ENCODE measurements around the gene IL10. TPM values are rescaled to one million over a fixed set of nuclear protein-coding genes. Genes with fewer than 3 reads are reported as not detected.

The IL10 gene
- total RNA-seq, 4 donors from 2014 or later: 0.26 to 0.61 (median 0.34) TPM

GRCh38 chr1:206812471-206812870 is 40.2 kb upstream of the IL10 start:
- no peak for DNase-seq
- no peak overlapping the region for H3K4me3 ChIP-seq
- TF ChIP-seq, protein P1, sequence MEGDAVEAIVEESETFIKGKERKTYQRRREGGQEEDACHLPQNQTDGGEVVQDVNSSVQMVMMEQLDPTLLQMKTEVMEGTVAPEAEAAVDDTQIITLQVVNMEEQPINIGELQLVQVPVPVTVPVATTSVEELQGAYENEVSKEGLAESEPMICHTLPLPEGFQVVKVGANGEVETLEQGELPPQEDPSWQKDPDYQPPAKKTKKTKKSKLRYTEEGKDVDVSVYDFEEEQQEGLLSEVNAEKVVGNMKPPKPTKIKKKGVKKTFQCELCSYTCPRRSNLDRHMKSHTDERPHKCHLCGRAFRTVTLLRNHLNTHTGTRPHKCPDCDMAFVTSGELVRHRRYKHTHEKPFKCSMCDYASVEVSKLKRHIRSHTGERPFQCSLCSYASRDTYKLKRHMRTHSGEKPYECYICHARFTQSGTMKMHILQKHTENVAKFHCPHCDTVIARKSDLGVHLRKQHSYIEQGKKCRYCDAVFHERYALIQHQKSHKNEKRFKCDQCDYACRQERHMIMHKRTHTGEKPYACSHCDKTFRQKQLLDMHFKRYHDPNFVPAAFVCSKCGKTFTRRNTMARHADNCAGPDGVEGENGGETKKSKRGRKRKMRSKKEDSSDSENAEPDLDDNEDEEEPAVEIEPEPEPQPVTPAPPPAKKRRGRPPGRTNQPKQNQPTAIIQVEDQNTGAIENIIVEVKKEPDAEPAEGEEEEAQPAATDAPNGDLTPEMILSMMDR (IDR thresholded peaks at IDR 0.05 in 4 of 5, conservative IDR thresholded peaks at IDR 0.05 in 1 of 5): no peak
- TF ChIP-seq POLR2A (IDR thresholded peaks at IDR 0.05): no peak
- H3K4me1 ChIP-seq: peaks cover 0 to 4% of the 10 kb centered on the region in 2 donors
- ATAC-seq: no peak
- no peaks in the 10 kb centered on the region for H3K9me3 ChIP-seq
- in situ Hi-C loops (cut with MboI; ENCODE audit: low sequenced_read_pairs in 4 of 4): loop anchor here (10.0 to 25.0 kb wide), 4 partner anchors 78 to 178 kb away; partner anchors contain the start of gene DYRK3 (in 2 of the 4)
- H3K27ac ChIP-seq: no peak overlapping the region
- intact Hi-C loops (cut with DNase I; ENCODE audit: low total_unique reads): no loop called here
- no peaks in the 10 kb centered on the region for H3K27me3 ChIP-seq
- H3K36me3 ChIP-seq: no peaks in the 10 kb centered on the region

DNA sequence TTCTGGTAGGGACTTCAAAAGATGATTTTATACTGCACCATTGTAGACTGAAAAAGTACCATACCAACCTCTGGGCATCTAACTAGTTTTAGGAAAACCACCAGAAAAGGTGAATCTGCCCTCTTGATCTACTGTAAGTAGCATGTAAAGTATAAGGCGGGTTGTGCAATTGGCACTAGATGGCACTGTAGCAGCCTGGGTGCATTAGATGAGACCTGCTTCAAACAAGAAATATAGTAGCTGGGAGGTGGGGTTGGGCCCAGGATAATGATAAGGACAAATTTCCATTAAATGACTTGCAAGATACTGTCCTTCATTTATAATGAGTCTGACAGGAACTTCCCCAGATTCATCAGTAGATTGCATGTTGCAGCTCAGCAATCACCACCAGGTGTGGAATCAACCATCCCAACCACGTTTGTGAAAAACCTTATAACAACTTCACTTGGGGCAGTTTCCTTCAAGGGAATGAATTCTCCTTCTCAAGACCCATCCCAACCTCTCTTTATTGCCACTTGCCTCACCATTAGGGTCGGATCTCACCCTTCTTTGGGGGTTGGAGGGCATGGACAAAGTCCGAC is 37.3 kb upstream of the IL10 start:
- Histone ChIP-seq H3K27ac (no peak overlapping the region), H3K27me3 (no peaks in the 10 kb centered on the region), H3K4me1 (no peaks in the 10 kb centered on the region), H3K4me3 (no peak overlapping the region), H3K9me3 (no peaks in the 10 kb centered on the region), H3K36me3 (no peaks in the 10 kb centered on the region)
- no peak for TF ChIP-seq POLR2A (IDR thresholded peaks at IDR 0.05)
- TF ChIP-seq, protein P1 (IDR thresholded peaks at IDR 0.05 in 4 of 5, conservative IDR thresholded peaks at IDR 0.05 in 1 of 5): peak in 1 of 5 experiments; percentile 23
- in situ Hi-C loops (cut with MboI; ENCODE audit: low sequenced_read_pairs in 4 of 4) (loop anchor here (10.0 to 25.0 kb wide), 4 partner anchors 75 to 175 kb away; partner anchors contain the start of gene DYRK3 (in 3 of the 4)), intact Hi-C loops (cut with DNase I; ENCODE audit: low total_unique reads) (loop anchor here (2.0 to 10.0 kb wide), 2 partner anchors 77 to 105 kb away; no protein-coding TSS in a partner anchor)
- ATAC-seq (no peak), DNase-seq (no peak)

GRCh38 chr1:206808615-206809014 is 36.3 kb upstream of the IL10 start:
- no peaks in the 10 kb centered on the region for H3K36me3 ChIP-seq
- peak; percentile 63 to 75 for ATAC-seq
- H3K27me3 ChIP-seq: no peaks in the 10 kb centered on the region
- intact Hi-C loops (cut with DNase I; ENCODE audit: low total_unique reads): loop anchor here (1.0 to 10.0 kb wide), 4 partner anchors 76 to 174 kb away; no protein-coding TSS in a partner anchor
- no peak overlapping the region for H3K4me3 ChIP-seq
- H3K27ac ChIP-seq: no peak overlapping the region
- in situ Hi-C loops (cut with MboI; ENCODE audit: low sequenced_read_pairs in 4 of 4): loop anchor here in 3 of 4 donors (10.0 to 25.0 kb wide), 3 partner anchors 146 to 174 kb away; partner anchors contain the start of gene DYRK3 (in 1 of the 3)
- TF ChIP-seq, protein P1 (IDR thresholded peaks at IDR 0.05 in 4 of 5, conservative IDR thresholded peaks at IDR 0.05 in 1 of 5): peak in 4 of 5 experiments; percentile 34 to 54 (median 45)
- no peak for TF ChIP-seq POLR2A (IDR thresholded peaks at IDR 0.05)
- H3K9me3 ChIP-seq: no peaks in the 10 kb centered on the region
- peak in 1 of 2 donors; percentile 17 for DNase-seq
- H3K4me1 ChIP-seq: no peaks in the 10 kb centered on the region

DNA sequence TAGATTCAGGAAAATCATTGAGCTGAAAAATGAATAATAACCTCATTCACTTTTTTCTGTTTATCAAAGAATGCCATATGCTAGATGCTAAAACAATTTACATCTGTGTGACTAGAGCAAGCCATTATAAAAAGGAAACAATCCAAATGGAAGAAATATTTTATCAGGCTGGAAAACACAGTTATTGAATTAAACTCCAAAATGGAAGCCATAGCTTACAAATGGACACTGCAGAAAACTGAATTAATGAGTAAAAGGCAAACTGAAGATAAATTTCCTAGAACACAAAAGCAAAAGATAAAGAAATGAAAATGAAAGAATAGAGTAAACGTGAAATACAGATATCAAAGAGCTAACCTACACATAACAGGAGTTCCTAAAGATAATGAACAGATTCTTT is 33.1 kb upstream of the IL10 start:
- in situ Hi-C loops (cut with MboI; ENCODE audit: low sequenced_read_pairs in 4 of 4) (loop anchor here in 3 of 4 donors (10.0 to 25.0 kb wide), 3 partner anchors 143 to 171 kb away; partner anchors contain the start of gene DYRK3 (in 1 of the 3)), intact Hi-C loops (cut with DNase I; ENCODE audit: low total_unique reads) (loop anchor here (10.0 kb wide), 1 partner anchor 109 kb away; no protein-coding TSS in a partner anchor)
- Histone ChIP-seq H3K27me3 (no peaks in the 10 kb centered on the region), H3K27ac (no peak overlapping the region), H3K4me3 (no peak overlapping the region), H3K36me3 (no peaks in the 10 kb centered on the region), H3K4me1 (no peaks in the 10 kb centered on the region), H3K9me3 (no peaks in the 10 kb centered on the region)
- TF ChIP-seq, protein P1 (IDR thresholded peaks at IDR 0.05 in 4 of 5, conservative IDR thresholded peaks at IDR 0.05 in 1 of 5): no peak
- no peak for TF ChIP-seq POLR2A (IDR thresholded peaks at IDR 0.05)
- DNase-seq (no peak), ATAC-seq (no peak)
